ENCODE measurements around the gene BEST1. TPM values are rescaled to one million over a fixed set of nuclear protein-coding genes. Genes with fewer than 3 reads are reported as not detected.

Gene BEST1
- total and polyA plus RNA-seq, 2 donors (not counting 3 experiments of a cell fraction or from before 2014, with no cell fraction given): 0.04 TPM; not detected in 1

DNA sequence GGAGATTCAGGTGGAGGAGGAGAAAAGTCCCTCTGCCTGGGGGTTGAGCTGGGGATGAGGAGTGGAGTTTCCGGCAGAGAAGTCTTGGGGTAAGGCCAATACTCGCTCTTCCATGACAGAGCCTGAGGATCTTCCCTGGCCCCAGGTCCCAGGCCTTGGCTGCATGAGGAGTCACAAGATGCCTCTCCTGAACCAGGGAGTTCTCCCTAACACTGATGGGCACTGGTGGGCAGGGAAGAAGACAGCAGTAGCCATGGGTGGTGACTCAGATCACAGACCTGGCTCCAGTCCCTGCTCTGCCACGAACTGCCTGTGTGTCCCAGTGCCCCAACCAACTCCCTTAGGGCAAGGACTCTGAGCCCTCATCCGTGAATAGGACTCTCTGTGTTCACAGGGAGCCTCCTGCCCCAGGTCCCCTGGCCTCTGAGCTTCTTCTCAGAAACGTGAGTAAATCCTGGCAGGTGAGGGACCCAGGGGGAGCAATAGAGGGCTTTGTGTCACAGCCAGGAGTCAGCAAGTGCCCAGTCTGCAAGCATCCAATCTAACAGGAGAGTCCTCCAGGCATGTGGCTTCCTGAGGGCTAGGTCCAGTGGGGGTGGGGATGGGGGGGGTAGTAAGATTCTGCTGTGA is 62.8 kb downstream of the BEST1 start:
- intact Hi-C loops (cut with micrococcal nuclease): no loop called here
- H3K27ac ChIP-seq (ENCODE audit: insufficient read depth, low read depth, low read length): no peak overlapping the region
- POLR2A ChIA-PET: no interaction called here

More for the DNA sequence above, 62.8 kb downstream of the BEST1 start:
- BruUV-seq (replicated peaks): no TSS peak
- Histone ChIP-seq H3K9ac (replicated peaks; ENCODE audit: extremely low read depth, insufficient read depth, low read length) (no peak overlapping the region), H3K79me2 (ENCODE audit: control insufficient read depth, insufficient read depth, low read length) (no peaks in the 10 kb centered on the region), H3K4me1 (ENCODE audit: control insufficient read depth, extremely low read depth, insufficient read depth, low read length) (no peaks in the 10 kb centered on the region), H3K9me1 (replicated peaks; ENCODE audit: control insufficient read depth, extremely low read depth, insufficient read depth, low read length) (no peaks in the 10 kb centered on the region), H3K9me3 (replicated peaks; ENCODE audit: control insufficient read depth, insufficient read depth, low read length) (no peaks in the 10 kb centered on the region), H3K27me3 (ENCODE audit: control insufficient read depth in 2 of 2, insufficient read depth in 2 of 2, low read length in 2 of 2) (no peaks in the 10 kb centered on the region), H4K20me1 (replicated peaks; ENCODE audit: control insufficient read depth, extremely low read depth, insufficient read depth, low read length) (no peaks in the 10 kb centered on the region), H3K4me2 (ENCODE audit: insufficient read depth, low read length) (no peak overlapping the region), H2AFZ (ENCODE audit: low read depth, low read length) (no peak overlapping the region), H3K36me3 (ENCODE audit: control insufficient read depth in 2 of 2, extremely low read depth in 1 of 2, insufficient read depth in 2 of 2, low read length in 2 of 2) (no peaks in the 10 kb centered on the region), H3K4me3 (replicated peaks in 1 of 3; ENCODE audit: insufficient read depth in 1 of 3, low read depth in 1 of 3, low read length in 3 of 3) (no peak overlapping the region)
- DNase-seq (ENCODE audit: low read depth, low spot score) (no peak), FAIRE-seq (no peak)
- dilution Hi-C loops (cut with MboI; ENCODE audit: extremely low pct_ligation_motif_present, low sequenced_read_pairs): no loop called here
- TF ChIP-seq EZH2 (IDR thresholded peaks at IDR 0.05; ENCODE audit: borderline replicate concordance, low read depth, low read length, severe bottlenecking) (no peak), MYC (IDR thresholded peaks at IDR 0.05; ENCODE audit: low read depth, low read length) (no peak), POLR2A (IDR thresholded peaks at IDR 0.05; ENCODE audit: low read depth, low read length) (no peak), JUN (IDR thresholded peaks at IDR 0.05; ENCODE audit: borderline replicate concordance, insufficient read depth, insufficient read length, low read depth) (no peak), POLR2AphosphoS5 (IDR thresholded peaks at IDR 0.05; ENCODE audit: insufficient read depth, low read depth, low read length) (no peak), FOS (IDR thresholded peaks at IDR 0.05; ENCODE audit: borderline replicate concordance, insufficient read depth, low read length) (no peak), GATA2 (IDR thresholded peaks at IDR 0.05; ENCODE audit: insufficient read depth, insufficient read length, low read depth, low read length) (no peak)
- TF ChIP-seq, protein P1, sequence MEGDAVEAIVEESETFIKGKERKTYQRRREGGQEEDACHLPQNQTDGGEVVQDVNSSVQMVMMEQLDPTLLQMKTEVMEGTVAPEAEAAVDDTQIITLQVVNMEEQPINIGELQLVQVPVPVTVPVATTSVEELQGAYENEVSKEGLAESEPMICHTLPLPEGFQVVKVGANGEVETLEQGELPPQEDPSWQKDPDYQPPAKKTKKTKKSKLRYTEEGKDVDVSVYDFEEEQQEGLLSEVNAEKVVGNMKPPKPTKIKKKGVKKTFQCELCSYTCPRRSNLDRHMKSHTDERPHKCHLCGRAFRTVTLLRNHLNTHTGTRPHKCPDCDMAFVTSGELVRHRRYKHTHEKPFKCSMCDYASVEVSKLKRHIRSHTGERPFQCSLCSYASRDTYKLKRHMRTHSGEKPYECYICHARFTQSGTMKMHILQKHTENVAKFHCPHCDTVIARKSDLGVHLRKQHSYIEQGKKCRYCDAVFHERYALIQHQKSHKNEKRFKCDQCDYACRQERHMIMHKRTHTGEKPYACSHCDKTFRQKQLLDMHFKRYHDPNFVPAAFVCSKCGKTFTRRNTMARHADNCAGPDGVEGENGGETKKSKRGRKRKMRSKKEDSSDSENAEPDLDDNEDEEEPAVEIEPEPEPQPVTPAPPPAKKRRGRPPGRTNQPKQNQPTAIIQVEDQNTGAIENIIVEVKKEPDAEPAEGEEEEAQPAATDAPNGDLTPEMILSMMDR (IDR thresholded peaks at IDR 0.05; ENCODE audit: extremely low read depth in 1 of 2, insufficient read depth in 1 of 2, low read depth in 1 of 2, low read length in 2 of 2): no peak
- TF ChIP-seq, protein P2, sequence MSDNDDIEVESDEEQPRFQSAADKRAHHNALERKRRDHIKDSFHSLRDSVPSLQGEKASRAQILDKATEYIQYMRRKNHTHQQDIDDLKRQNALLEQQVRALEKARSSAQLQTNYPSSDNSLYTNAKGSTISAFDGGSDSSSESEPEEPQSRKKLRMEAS (IDR thresholded peaks at IDR 0.05; ENCODE audit: insufficient read depth, insufficient read length): no peak
- CTCF ChIA-PET: interaction anchor here (0.7 to 1.6 kb wide), 4 partner anchors 9 to 114 kb away, joined by 3 to 4 read pairs (median 4); no protein-coding TSS in a partner anchor

Small RNA genes lying within 50 kb of the gene (small RNA-seq; reads per million reads assigned to genes)
- not detected for gene RNU6-1243P (ENCODE audit: insufficient read depth, insufficient read length, low read depth, low replicate concordance)

Other genes starting within 250 kb of the BEST1 start
- gene MYRF, start 197.7 kb upstream of the BEST1 start, total RNA-seq: 0.82 and 1.8 TPM in 2 replicates
- gene MYRF, start 197.7 kb upstream of the BEST1 start, polyA plus RNA-seq: 0.98 and 1.1 TPM in 2 replicates
- gene TMEM258, start 157.8 kb upstream of the BEST1 start, total RNA-seq: 139 and 140 TPM in 2 replicates
- 534 and 632 TPM in 2 replicates for gene TMEM258, start 157.8 kb upstream of the BEST1 start, polyA plus RNA-seq
- gene FEN1, start 157.4 kb upstream of the BEST1 start, total RNA-seq: 57.9 and 60.5 TPM in 2 replicates
- gene FEN1, start 157.4 kb upstream of the BEST1 start, polyA plus RNA-seq: 22.9 and 29.3 TPM in 2 replicates
- gene FADS1, start 133.3 kb upstream of the BEST1 start, total RNA-seq: 109 and 110 TPM in 2 replicates
- 121 and 125 TPM in 2 replicates for gene FADS1, start 133.3 kb upstream of the BEST1 start, polyA plus RNA-seq
- 668 and 694 TPM in 2 replicates for gene FADS2, start 122.1 kb upstream of the BEST1 start, total RNA-seq
- 898 and 969 TPM in 2 replicates for gene FADS2, start 122.1 kb upstream of the BEST1 start, polyA plus RNA-seq
- gene FADS3, start 58.8 kb upstream of the BEST1 start, total RNA-seq: 204 and 216 TPM in 2 replicates
- gene FADS3, start 58.8 kb upstream of the BEST1 start, polyA plus RNA-seq: 346 and 506 TPM in 2 replicates
- 1.2 and 3.6 TPM in 2 replicates for gene RAB3IL1, start 32.8 kb upstream of the BEST1 start, total RNA-seq
- 1.8 and 2.9 TPM in 2 replicates for gene RAB3IL1, start 32.8 kb upstream of the BEST1 start, polyA plus RNA-seq
- 2,371 and 2,501 TPM in 2 replicates for gene FTH1, start 17.3 kb downstream of the BEST1 start, total RNA-seq
- gene FTH1, start 17.3 kb downstream of the BEST1 start, polyA plus RNA-seq: 1,123 and 1,177 TPM in 2 replicates
- 73.6 and 86.8 TPM in 2 replicates for gene INCENP, start 173.7 kb downstream of the BEST1 start, total RNA-seq
- gene INCENP, start 173.7 kb downstream of the BEST1 start, polyA plus RNA-seq: 17.5 and 22.9 TPM in 2 replicates
- not detected in 2 replicates for gene SCGB1D1, start 239.9 kb downstream of the BEST1 start, total RNA-seq
- gene SCGB1D1, start 239.9 kb downstream of the BEST1 start, polyA plus RNA-seq: not detected in 2 replicates